ENCODE measurements around the gene TSPAN3. TPM values are rescaled to one million over a fixed set of nuclear protein-coding genes. Genes with fewer than 3 reads are reported as not detected.

Gene TSPAN3
- total RNA-seq, 1 experiment from 2014 or later: 140 TPM

GRCh38 chr15:77002954-77003912, 67.7 kb downstream of the TSPAN3 start:
- no peaks in the 10 kb centered on the region for H4K20me1 ChIP-seq (ENCODE audit: low read length)
- H3K9me2 ChIP-seq (replicated peaks; ENCODE audit: low read length): no peaks in the 10 kb centered on the region
- H2AFZ ChIP-seq (ENCODE audit: low read length): no peak overlapping the region
- DNase-seq (no peak), ATAC-seq (no peak)
- no peaks in the 10 kb centered on the region for H3K9me3 ChIP-seq (ENCODE audit: low read length)
- BruUV-seq (replicated peaks): no TSS peak
- intact Hi-C loops (cut with micrococcal nuclease): no loop called here
- no peak overlapping the region for H3K27ac ChIP-seq (ENCODE audit: low read length)
- H3K4me2 ChIP-seq (ENCODE audit: low read length): no peak overlapping the region
- H3K36me3 ChIP-seq (ENCODE audit: low read depth, low read length): no peaks in the 10 kb centered on the region
- no peak overlapping the region for H3K4me3 ChIP-seq (ENCODE audit: low read length)
- H3K79me2 ChIP-seq (ENCODE audit: low read length): no peaks in the 10 kb centered on the region
- ChIA-PET POLR2A (ENCODE audit: unreplicated experiment) (no interaction called here), CTCF (interaction anchor here (0.6 kb wide), 1 partner anchor 52 kb away, joined by 3 read pairs; no protein-coding TSS in a partner anchor)
- no peak overlapping the region for H3K9ac ChIP-seq (ENCODE audit: low read length)
- 0 out of 2 replicates have a peak, but pooled peaks cover 5% of the 10 kb centered on the region for H3K27me3 ChIP-seq (ENCODE audit: low read length)
- no peaks in the 10 kb centered on the region for H3F3A ChIP-seq (ENCODE audit: low read length, unreplicated experiment)
- no peaks in the 10 kb centered on the region for H3K4me1 ChIP-seq (ENCODE audit: insufficient read depth, low read length)
- no peak for TF ChIP-seq EZH2phosphoT487 (IDR thresholded peaks at IDR 0.05; ENCODE audit: borderline replicate concordance, low read length)
- TF ChIP-seq CTCF (conservative IDR thresholded peaks at IDR 0.05; ENCODE audit: low read depth, low read length): no peak
- TF ChIP-seq EZH2 (IDR thresholded peaks at IDR 0.05; ENCODE audit: low read length, unreplicated experiment): no peak

GRCh38 chr15:77002436-77002835, 68.5 kb downstream of the TSPAN3 start:
- H3K27ac ChIP-seq (ENCODE audit: low read length): no peak overlapping the region
- no peak overlapping the region for H3K4me2 ChIP-seq (ENCODE audit: low read length)
- H3K27me3 ChIP-seq (ENCODE audit: low read length): 0 out of 2 replicates have a peak, but pooled peaks cover 5% of the 10 kb centered on the region
- H3K36me3 ChIP-seq (ENCODE audit: low read depth, low read length): no peaks in the 10 kb centered on the region
- H3K9ac ChIP-seq (ENCODE audit: low read length): no peak overlapping the region
- no peaks in the 10 kb centered on the region for H3K79me2 ChIP-seq (ENCODE audit: low read length)
- ATAC-seq: no peak
- no peaks in the 10 kb centered on the region for H4K20me1 ChIP-seq (ENCODE audit: low read length)
- CTCF ChIA-PET: interaction anchor here (0.6 to 0.7 kb wide), 2 partner anchors 51 to 98 kb away, joined by 3 read pairs; no protein-coding TSS in a partner anchor
- no peaks in the 10 kb centered on the region for H3K9me2 ChIP-seq (replicated peaks; ENCODE audit: low read length)
- no peaks in the 10 kb centered on the region for H3K4me1 ChIP-seq (ENCODE audit: insufficient read depth, low read length)
- TF ChIP-seq CTCF (conservative IDR thresholded peaks at IDR 0.05; ENCODE audit: low read depth, low read length) (no peak), EZH2 (IDR thresholded peaks at IDR 0.05; ENCODE audit: low read length, unreplicated experiment) (no peak), EZH2phosphoT487 (IDR thresholded peaks at IDR 0.05; ENCODE audit: borderline replicate concordance, low read length) (no peak)
- no peak overlapping the region for H3K4me3 ChIP-seq (ENCODE audit: low read length)
- no peak overlapping the region for H2AFZ ChIP-seq (ENCODE audit: low read length)
- intact Hi-C loops (cut with micrococcal nuclease): no loop called here
- no TSS peak for BruUV-seq (replicated peaks)
- no peaks in the 10 kb centered on the region for H3K9me3 ChIP-seq (ENCODE audit: low read length)
- H3F3A ChIP-seq (ENCODE audit: low read length, unreplicated experiment): no peaks in the 10 kb centered on the region
- POLR2A ChIA-PET (ENCODE audit: unreplicated experiment): no interaction called here
- no peak for DNase-seq

- Histone ChIP-seq H3K4me1 (ENCODE audit: insufficient read depth, low read length) (no peaks in the 10 kb centered on the region), H3F3A (ENCODE audit: low read length, unreplicated experiment) (no peaks in the 10 kb centered on the region), H3K79me2 (ENCODE audit: low read length) (no peaks in the 10 kb centered on the region), H3K4me3 (ENCODE audit: low read length) (no peak overlapping the region), H3K27ac (ENCODE audit: low read length) (no peak overlapping the region), H3K9ac (ENCODE audit: low read length) (no peak overlapping the region), H2AFZ (ENCODE audit: low read length) (no peak overlapping the region), H3K27me3 (ENCODE audit: low read length) (0 out of 2 replicates have a peak, but pooled peaks cover 5% of the 10 kb centered on the region), H3K36me3 (ENCODE audit: low read depth, low read length) (no peaks in the 10 kb centered on the region), H4K20me1 (ENCODE audit: low read length) (no peaks in the 10 kb centered on the region), H3K4me2 (ENCODE audit: low read length) (no peak overlapping the region), H3K9me3 (ENCODE audit: low read length) (no peaks in the 10 kb centered on the region), H3K9me2 (replicated peaks; ENCODE audit: low read length) (no peaks in the 10 kb centered on the region)
- CTCF ChIA-PET: interaction anchor here (0.7 kb wide), 1 partner anchor 98 kb away, joined by 3 read pairs; no protein-coding TSS in a partner anchor
- POLR2A ChIA-PET (ENCODE audit: unreplicated experiment): no interaction called here
- no TSS peak for BruUV-seq (replicated peaks)
- intact Hi-C loops (cut with micrococcal nuclease): no loop called here
- no peak for TF ChIP-seq CTCF (conservative IDR thresholded peaks at IDR 0.05; ENCODE audit: low read depth, low read length)
- TF ChIP-seq EZH2 (IDR thresholded peaks at IDR 0.05; ENCODE audit: low read length, unreplicated experiment): no peak
- no peak for TF ChIP-seq EZH2phosphoT487 (IDR thresholded peaks at IDR 0.05; ENCODE audit: borderline replicate concordance, low read length)
- DNase-seq (no peak), ATAC-seq (no peak)
Observed at GRCh38 chr15:77001966-77002365, 68.9 kb downstream of the TSPAN3 start.

Data from PC-3 (cell line).